GM12801 (cell line): ENCODE data around the gene VPS16.

Experiments
- TF ChIP-seq, protein P1 (sequence below): IDR thresholded peaks from one replicate; pipeline ENCODE4 v1.5.1; 2011; ENCODE audit warnings: control low read depth; ENCODE audit not compliant: insufficient read length; ENCODE audit errors: extremely low read depth

The VPS16 gene

DNA sequence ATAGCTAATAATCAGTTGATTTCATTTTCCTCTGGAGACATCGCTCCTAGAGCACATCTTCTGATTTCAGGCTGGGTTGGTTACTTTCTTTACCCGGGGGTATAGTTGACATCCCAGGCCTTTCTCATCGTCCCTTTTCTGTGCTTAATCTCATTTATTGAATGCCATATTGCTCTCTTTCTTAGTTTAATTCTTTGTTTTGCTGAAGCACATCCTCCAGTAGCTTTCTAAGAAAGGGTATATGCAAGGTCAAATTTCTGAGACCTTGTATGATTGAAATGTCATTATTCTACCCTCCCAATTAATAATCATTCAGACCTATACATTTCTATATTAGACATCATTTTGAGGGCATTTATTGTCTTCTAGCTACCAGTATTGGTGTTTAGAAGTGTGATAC lies 28.4 kb upstream of the VPS16 start:
- TF ChIP-seq, protein P1, sequence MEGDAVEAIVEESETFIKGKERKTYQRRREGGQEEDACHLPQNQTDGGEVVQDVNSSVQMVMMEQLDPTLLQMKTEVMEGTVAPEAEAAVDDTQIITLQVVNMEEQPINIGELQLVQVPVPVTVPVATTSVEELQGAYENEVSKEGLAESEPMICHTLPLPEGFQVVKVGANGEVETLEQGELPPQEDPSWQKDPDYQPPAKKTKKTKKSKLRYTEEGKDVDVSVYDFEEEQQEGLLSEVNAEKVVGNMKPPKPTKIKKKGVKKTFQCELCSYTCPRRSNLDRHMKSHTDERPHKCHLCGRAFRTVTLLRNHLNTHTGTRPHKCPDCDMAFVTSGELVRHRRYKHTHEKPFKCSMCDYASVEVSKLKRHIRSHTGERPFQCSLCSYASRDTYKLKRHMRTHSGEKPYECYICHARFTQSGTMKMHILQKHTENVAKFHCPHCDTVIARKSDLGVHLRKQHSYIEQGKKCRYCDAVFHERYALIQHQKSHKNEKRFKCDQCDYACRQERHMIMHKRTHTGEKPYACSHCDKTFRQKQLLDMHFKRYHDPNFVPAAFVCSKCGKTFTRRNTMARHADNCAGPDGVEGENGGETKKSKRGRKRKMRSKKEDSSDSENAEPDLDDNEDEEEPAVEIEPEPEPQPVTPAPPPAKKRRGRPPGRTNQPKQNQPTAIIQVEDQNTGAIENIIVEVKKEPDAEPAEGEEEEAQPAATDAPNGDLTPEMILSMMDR: no peak

DNA sequence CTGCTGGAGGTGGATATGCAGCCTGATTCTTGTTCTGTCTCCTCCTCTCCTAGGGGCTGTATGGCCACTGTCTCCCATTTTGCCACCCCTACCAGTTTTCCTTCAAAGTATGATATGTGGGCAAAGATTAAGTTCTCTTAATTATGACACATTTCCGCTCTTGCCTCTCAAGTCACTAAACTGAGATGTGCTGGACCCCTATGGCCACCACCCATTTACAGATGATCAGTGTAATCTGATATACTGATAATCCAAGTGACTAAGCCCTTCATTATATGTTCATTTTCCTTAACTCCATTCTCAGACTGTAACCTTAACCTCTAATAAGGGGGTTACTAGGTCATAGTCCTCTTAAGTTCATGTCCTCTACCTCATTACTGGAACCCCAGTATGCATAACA lies 26.5 kb upstream of the VPS16 start:
- TF ChIP-seq, protein P1: no peak

DNA sequence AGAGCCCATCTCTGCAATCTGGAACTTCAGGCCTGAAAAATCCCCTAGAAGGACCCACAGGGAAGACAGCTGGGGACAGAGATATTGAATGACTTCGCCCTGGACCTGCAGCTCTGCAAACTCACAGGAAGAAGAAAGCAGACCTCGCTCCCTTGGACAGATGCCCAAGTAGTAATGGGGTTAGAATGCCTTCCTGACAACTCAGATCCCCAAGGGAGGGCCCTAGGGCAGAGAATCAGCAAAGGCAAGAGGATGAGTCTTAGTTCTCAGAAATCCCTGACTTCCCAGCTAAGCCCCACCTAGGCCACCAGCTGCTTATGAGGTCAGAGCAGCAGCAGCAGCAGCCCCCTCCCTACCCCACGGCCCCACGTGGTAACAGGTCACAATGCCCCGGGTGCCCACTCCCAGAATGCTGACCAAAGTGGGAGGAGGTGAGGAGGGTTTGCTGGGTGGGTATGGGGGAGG lies 25.9 kb upstream of the VPS16 start, which contains the start of gene C20orf141:
C20orf141 (plus strand) TSS at position 401 of the 465 bp plus-strand sequence. CDS start 198 bp downstream, outside the sequence.
- TF ChIP-seq, protein P1: no peak

DNA sequence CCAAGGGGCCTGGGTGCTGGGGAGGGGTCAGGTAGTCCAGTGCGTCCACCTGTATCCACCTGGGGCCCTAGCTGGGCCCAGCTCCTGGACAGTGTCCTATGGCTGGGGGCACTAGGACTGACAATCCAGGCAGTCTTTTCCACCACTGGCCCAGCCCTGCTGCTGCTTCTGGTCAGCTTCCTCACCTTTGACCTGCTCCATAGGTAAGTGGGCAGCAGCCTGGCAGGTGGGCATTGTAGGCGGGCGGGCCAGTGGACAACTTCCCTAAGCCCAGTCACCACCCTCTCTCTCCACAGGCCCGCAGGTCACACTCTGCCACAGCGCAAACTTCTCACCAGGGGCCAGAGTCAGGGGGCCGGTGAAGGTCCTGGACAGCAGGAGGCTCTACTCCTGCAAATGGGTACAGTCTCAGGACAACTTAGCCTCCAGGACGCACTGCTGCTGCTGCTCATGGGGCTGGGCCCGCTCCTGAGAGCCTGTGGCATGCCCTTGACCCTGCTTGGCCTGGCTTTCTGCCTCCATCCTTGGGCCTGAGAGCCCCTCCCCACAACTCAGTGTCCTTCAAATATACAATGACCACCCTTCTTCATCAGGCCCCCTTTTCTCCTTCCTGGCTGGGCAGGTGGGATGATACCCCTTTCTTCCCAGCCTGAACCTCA lies 25.2 kb upstream of the VPS16 start:
- TF ChIP-seq, protein P1: no peak

DNA sequence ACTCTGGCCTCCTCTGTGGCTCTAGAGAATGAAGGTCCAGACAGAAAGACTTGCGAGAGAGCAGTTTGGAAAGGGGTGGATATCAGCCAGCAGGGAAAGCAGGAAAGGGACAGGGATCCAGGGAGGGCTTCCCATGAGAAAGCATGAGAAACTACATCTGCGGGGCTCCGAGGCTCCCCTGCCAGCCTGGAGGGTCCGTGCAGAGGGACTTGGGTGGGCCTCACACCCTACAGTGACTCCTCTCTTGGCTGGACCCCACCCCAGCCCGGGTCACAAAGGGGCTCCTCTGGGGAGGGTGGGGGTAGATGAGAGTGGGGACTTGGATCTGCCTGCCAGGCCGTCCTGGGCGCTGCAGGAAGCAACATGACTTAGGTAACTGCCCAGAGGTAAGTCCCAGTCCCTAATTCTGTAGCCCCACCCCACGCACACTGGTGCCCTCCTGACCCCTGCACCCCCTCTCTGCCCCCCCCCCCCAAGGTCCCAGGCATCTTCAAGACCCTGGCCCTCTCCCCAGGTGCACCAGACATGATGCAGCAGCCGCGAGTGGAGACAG lies 24.4 kb upstream of the VPS16 start, which contains the start of gene TMEM239:
TMEM239 (plus strand) TSS at position 335 of the 553 bp plus-strand sequence; CDS start at position 526, 191 bp downstream.
- TF ChIP-seq, protein P1: no peak

DNA sequence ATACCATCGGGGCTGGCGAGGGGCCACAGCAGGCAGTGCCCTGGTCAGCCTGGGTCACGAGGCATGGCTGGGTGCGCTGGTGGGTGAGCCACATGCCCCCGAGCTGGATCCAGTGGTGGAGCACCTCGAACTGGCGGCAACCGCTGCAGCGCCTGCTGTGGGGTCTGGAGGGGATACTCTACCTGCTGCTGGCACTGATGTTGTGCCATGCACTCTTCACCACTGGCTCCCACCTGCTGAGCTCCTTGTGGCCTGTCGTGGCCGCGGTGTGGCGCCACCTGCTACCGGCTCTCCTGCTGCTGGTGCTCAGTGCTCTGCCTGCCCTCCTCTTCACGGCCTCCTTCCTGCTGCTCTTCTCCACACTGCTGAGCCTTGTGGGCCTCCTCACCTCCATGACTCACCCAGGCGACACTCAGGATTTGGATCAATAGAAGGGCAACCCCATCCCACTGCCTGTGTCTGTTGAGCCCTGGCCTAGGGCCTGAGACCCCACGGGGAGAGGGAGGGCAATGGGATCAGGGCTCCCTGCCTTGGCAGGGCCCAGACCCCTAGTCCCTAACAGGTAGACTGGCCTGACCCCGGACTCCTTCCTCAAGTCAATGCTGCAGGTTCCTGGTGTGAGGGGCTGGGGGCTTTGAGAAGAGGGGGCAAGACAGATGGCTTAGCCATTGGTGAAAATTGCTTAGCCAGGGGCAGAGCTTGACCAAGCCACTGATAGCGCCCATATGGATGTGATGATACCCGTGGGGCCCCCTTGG lies 23.8 kb upstream of the VPS16 start:
- TF ChIP-seq, protein P1: no peak

DNA sequence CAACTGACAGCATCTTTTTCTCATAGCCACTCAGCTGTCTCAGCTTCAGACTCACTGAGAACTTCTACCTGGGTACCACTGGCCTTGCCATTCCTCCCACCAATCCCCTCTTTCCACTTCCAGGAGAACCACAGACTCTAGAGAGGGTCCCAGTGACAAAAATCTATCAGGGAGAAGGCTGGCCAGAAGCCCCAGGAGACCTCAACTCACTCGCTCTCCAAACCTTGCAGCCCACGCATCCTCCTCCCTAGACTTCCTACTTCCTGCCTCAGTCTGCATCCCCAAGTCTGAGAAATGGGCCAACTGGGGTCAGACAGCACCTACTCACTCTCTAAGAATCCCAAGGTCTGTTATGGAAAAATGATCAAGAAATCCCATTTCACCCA lies 23.2 kb upstream of the VPS16 start:
- TF ChIP-seq, protein P1: no peak
